Stimulated activated CD8-positive, alpha-beta memory T cell treated with anti-CD3 and anti-CD28 coated beads, Interleukin-7, amount 100 ng/mL, for 24 hours (primary cell): ENCODE measurements around the gene PCDH1.
"Not testable (repeated sequence)": the region's sequence is repeated elsewhere in the genome, so short reads cannot be mapped to it uniquely, and the experiment has no call there.

Experiments
- DNase-seq: peaks from one replicate; pipeline ENCODE4 v3.0.0-alpha.2; 2020; ENCODE audit warnings: low read depth

The PCDH1 gene

GRCh38 chr5:141898448-141899049 lies 20.3 kb upstream of the PCDH1 start:
- DNase-seq: no peak

- DNase-seq: no peak
These were observed 19.2 kb upstream of the PCDH1 start for GRCh38 chr5:141897425-141897824.

- not testable (repeated sequence) for DNase-seq
These were observed 12.2 kb upstream of the PCDH1 start for GRCh38 chr5:141890429-141890828.

GRCh38 chr5:141889282-141889871 lies 11.2 kb upstream of the PCDH1 start:
- DNase-seq: no peak

GRCh38 chr5:141883892-141884318 lies 5.7 kb upstream of the PCDH1 start:
- DNase-seq: no peak

GRCh38 chr5:141883184-141883891 lies 5.1 kb upstream of the PCDH1 start:
- no peak for DNase-seq

- no peak for DNase-seq
These were observed 4.5 kb upstream of the PCDH1 start for GRCh38 chr5:141882594-141883183.

- no peak for DNase-seq
These were observed 3.7 kb upstream of the PCDH1 start for GRCh38 chr5:141881886-141882285.

GRCh38 chr5:141880961-141881801 lies 3.0 kb upstream of the PCDH1 start:
- DNase-seq: no peak

- DNase-seq: no peak
These were observed 1.9 kb upstream of the PCDH1 start for GRCh38 chr5:141879941-141880738.

GRCh38 chr5:141879426-141879759 lies 1.2 kb upstream of the PCDH1 start:
- DNase-seq: no peak

GRCh38 chr5:141878711-141879425 lies 658 bp upstream of the PCDH1 start:
- DNase-seq: peak; percentile 63

- no peak for DNase-seq
These were observed 639 bp downstream of the PCDH1 start for GRCh38 chr5:141877356-141878185.

- no peak for DNase-seq
These were observed 1.4 kb downstream of the PCDH1 start for GRCh38 chr5:141876628-141877355.

- no peak for DNase-seq
These were observed 2.2 kb downstream of the PCDH1 start for GRCh38 chr5:141875795-141876627.

GRCh38 chr5:141875022-141875740 lies 3.0 kb downstream of the PCDH1 start:
- no peak for DNase-seq

GRCh38 chr5:141874262-141874964 lies 3.8 kb downstream of the PCDH1 start:
- DNase-seq: no peak
